OCI-LY1 (cell line): ENCODE results near the gene CCDC85A.

Source experiments
- CTCF ChIP-seq: fragments of 200-600 bp; sonication (generic), shearing (Covaris generic); IDR thresholded peaks from 2 replicates; pipeline ENCODE4 v1.5.1; 2017; ENCODE audit warnings: mild to moderate bottlenecking, antibody characterized with exemption, low read length, moderate library complexity, mixed read lengths
- EZH2 ChIP-seq: fragments of 200-600 bp; sonication (generic), shearing (Covaris generic); IDR thresholded peaks from 2 replicates; pipeline ENCODE4 v1.8.0; 2017; ENCODE audit warnings: borderline replicate concordance, mixed run types, mild to moderate bottlenecking, antibody characterized with exemption, low read length, moderate library complexity, mixed read lengths

- TF ChIP-seq CTCF, result no peak
- no peak for TF ChIP-seq EZH2
Measured at GRCh38 chr2:56215911-56216310, 32.1 kb downstream of the CCDC85A start.
